Thymus (tissue), 11 donors: ENCODE data around the gene COL10A1. TPM values are rescaled to one million over a fixed set of nuclear protein-coding genes. Genes with fewer than 3 reads are reported as not detected.

Experiments used
- DNase-seq, 9 donors: peaks; one replicate each; pipeline ENCODE4 v3.0.0-alpha.2; 2013; ENCODE audit warnings: low spot score in 9 of 9, low read depth in 6 of 9, missing footprints in 1 of 9
- H3K27ac ChIP-seq, 2 donors: one replicate each; pipeline ENCODE4 v1.5.1; 2013; ENCODE audit warnings: control low read depth in 1 of 2, low read depth in 1 of 2, low read length in 1 of 2, mild to moderate bottlenecking in 1 of 2, moderate library complexity in 1 of 2
- H3K27me3 ChIP-seq, 2 donors: one replicate each; pipeline ENCODE4 v1.5.1; 2013; ENCODE audit warnings: low read length in 1 of 2; ENCODE audit not compliant: control insufficient read depth in 2 of 2, insufficient read depth in 1 of 2
- H3K36me3 ChIP-seq, 2 donors: one replicate each; pipeline ENCODE4 v1.5.1; 2013; ENCODE audit warnings: low read length in 1 of 2, mild to moderate bottlenecking in 1 of 2, moderate library complexity in 1 of 2; ENCODE audit not compliant: control insufficient read depth in 2 of 2, insufficient read depth in 2 of 2
- H3K4me1 ChIP-seq, 2 donors: one replicate each; pipeline ENCODE4 v1.5.1; 2013; ENCODE audit warnings: low read length in 2 of 2; ENCODE audit not compliant: control insufficient read depth in 2 of 2, insufficient read depth in 2 of 2
- H3K4me3 ChIP-seq, 2 donors: one replicate each; pipeline ENCODE4 v1.5.1; 2013; ENCODE audit warnings: low read length in 2 of 2, control low read depth in 1 of 2, mild to moderate bottlenecking in 1 of 2
- H3K9me3 ChIP-seq, 2 donors: one replicate each; pipeline ENCODE4 v1.5.1; 2013; ENCODE audit warnings: low read length in 1 of 2, mild to moderate bottlenecking in 1 of 2; ENCODE audit not compliant: control insufficient read depth in 2 of 2, insufficient read depth in 1 of 2
- WGBS: extraction: QIAGEN DNeasy Blood & Tissue Kit; methylation state at CpG from one replicate; pipeline ENCODE4 v1.1.7; 2013; 5-methylcytosine and 5-hydroxymethylcytosine counted together
- polyA plus RNA-seq: library from polyadenylated mRNA; stranded (reverse); fragments of 200-250 nt; gene quantifications from one replicate; pipeline ENCODE4 v1.2.3, GENCODE V29; 2013
- total RNA-seq: library from RNA; stranded (reverse); fragments of 120-200 nt; gene quantifications from one replicate; pipeline ENCODE4 v1.2.4, GENCODE V29; 2013
- donor health status: healthy.

COL10A1 gene
- total and polyA plus RNA-seq, 2 donors = 0.21 to 0.24 TPM

DNA sequence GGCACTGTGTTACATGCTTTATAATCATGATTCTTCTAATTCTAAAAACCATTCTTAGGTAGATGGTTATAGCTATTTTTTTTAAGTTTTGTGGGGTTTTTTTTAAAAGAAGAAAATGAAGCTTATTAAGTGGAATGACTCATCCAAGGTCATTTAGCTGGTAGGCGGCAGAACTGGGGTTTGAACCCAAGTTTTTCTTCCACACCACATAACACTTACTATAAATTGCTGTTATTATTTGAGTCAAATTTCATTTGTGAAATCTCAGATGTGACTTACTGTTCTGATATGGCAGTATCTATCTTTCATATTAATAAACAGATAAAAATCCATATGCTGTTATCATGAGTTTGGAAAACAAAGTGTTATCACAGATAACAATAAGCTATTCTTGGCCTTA lies 10.4 kb upstream of the COL10A1 start:
- H3K4me1 ChIP-seq = no peaks in the 10 kb centered on the region
- WGBS = 99% methylated on average over 1 of the region's 1 CpG
- H3K27me3 ChIP-seq = no peaks in the 10 kb centered on the region
- no peak overlapping the region for H3K27ac ChIP-seq
- no peaks in the 10 kb centered on the region for H3K36me3 ChIP-seq
- no peak for DNase-seq
- H3K9me3 ChIP-seq = no peaks in the 10 kb centered on the region
- no peak overlapping the region for H3K4me3 ChIP-seq

- DNase-seq = no peak
- no peak overlapping the region for H3K4me3 ChIP-seq
- no peaks in the 10 kb centered on the region for H3K27me3 ChIP-seq
- no peaks in the 10 kb centered on the region for H3K36me3 ChIP-seq
- no peaks in the 10 kb centered on the region for H3K4me1 ChIP-seq
- WGBS = 97% methylated on average over 3 of the region's 3 CpGs
- H3K27ac ChIP-seq = no peak overlapping the region
- H3K9me3 ChIP-seq = no peaks in the 10 kb centered on the region
Measured at GRCh38 chr6:116133453-116133852, 7.5 kb upstream of the COL10A1 start.

DNA sequence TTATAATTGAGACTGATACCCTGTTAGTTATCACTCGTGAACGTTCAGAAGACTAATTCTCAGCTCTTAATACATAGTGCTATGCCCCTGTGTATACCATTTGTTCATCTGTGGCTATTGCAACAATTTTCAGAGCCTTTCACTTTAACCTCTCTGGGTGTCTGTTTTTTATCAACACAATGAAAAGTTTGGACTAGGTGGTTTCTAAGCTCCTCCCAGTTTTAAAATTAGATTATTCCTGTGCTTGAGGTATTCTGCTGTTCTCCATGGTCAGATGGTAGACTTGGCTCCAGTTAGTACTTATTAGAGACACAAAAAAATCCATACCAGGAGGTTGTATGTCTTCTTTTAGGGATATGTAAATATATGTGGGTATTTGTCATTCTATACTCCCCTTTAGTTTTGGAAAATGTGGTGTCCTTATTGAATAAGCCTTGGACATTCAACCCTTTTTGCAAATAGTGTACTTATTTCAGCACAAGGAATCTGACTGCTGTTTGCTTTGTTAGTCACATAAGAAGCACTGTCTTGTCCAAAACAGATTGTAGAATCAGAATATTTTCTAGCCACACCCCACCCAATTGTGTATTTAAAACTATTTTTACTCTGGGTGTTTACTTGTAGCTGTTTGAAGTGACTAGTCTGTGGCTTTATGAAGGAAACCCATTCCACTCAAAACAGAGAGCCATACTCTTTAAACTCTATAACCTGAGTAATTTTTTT lies 2.0 kb upstream of the COL10A1 start:
- WGBS = 98% methylated on average over 2 of the region's 2 CpGs
- Histone ChIP-seq H3K4me3 (no peak overlapping the region), H3K27ac (no peak overlapping the region), H3K36me3 (peaks cover 0 to 3% of the 10 kb centered on the region in 2 donors), H3K27me3 (no peaks in the 10 kb centered on the region), H3K4me1 (no peaks in the 10 kb centered on the region), H3K9me3 (no peaks in the 10 kb centered on the region)
- no peak for DNase-seq

DNA sequence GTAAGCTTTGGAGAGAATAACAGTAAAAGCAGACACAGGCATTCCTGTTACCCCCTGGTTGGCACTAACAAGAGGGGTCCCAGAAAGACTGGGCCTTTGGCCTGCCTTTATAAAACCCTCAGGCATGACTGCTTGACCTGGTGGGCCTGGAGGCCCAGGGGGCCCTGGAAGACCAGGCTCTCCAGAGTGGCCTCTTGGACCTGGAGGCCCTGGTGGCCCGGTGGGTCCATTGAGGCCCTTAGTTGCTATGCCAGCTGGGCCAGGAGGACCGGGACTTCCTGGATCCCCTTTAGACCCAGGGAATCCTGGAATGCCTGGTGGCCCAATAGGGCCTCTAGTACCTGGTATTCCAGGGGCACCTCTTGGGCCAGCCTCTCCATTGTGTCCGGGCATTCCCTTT lies 5.5 kb downstream of the COL10A1 start:
- Histone ChIP-seq H3K27ac (no peak overlapping the region), H3K9me3 (no peaks in the 10 kb centered on the region), H3K4me1 (no peaks in the 10 kb centered on the region), H3K36me3 (no peaks in the 10 kb centered on the region), H3K4me3 (no peak overlapping the region), H3K27me3 (no peaks in the 10 kb centered on the region)
- no peak for DNase-seq
- WGBS = 96% methylated on average over 3 of the region's 3 CpGs

DNA sequence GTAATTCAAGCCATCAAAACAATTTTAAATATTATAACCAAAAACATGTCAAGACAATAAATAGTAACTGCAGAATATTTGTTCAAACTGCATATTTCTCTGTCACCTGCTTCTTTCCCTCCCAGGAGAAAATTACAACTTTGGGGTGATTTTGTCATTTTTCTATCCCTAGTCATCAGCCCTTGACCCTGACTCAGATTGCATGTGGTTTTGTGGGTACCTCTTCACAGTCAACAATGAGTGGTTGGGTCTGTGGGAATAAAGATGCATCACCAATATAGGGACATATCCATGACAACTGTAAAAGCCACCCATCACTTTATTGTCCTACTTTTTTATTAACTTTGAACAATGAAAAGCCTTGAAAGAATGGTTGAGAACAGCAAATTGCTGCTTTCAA lies 7.3 kb downstream of the COL10A1 start:
- no peak overlapping the region for H3K27ac ChIP-seq
- no peak overlapping the region for H3K4me3 ChIP-seq
- peaks cover 0 to 2% of the 10 kb centered on the region in 2 donors for H3K36me3 ChIP-seq
- no peaks in the 10 kb centered on the region for H3K4me1 ChIP-seq
- H3K9me3 ChIP-seq = no peaks in the 10 kb centered on the region
- H3K27me3 ChIP-seq = no peaks in the 10 kb centered on the region
- no peak for DNase-seq

DNA sequence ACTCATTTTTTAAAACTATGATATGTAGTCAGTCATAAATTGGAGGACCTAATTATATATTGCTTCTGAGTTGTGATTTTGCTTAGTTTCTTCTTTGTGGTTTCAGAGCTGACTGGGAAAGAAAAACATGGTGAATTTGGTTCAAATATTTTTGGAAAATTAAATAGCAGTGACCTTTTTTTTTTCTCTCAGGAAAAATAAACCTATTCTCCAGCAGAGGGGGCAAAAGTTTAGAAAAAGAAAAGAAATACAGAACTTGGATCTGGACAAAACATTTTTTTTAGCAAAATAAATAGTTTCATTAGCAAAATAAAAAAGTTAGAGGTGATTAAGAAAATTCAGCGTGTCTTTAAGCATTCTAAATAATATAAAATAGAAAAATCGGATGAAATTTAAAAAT lies 10.2 kb downstream of the COL10A1 start:
- 95% methylated on average over 2 of the region's 2 CpGs for WGBS
- H3K27ac ChIP-seq = no peak overlapping the region
- H3K36me3 ChIP-seq = peaks cover 2 to 6% of the 10 kb centered on the region in 2 donors
- no peaks in the 10 kb centered on the region for H3K9me3 ChIP-seq
- H3K4me1 ChIP-seq = no peaks in the 10 kb centered on the region
- no peaks in the 10 kb centered on the region for H3K27me3 ChIP-seq
- no peak for DNase-seq
- H3K4me3 ChIP-seq = no peak overlapping the region

GRCh38 chr6:116113386-116113785 lies 12.5 kb downstream of the COL10A1 start:
- WGBS = 95% methylated on average over 2 of the region's 2 CpGs
- Histone ChIP-seq H3K4me1 (no peaks in the 10 kb centered on the region), H3K27me3 (no peaks in the 10 kb centered on the region), H3K4me3 (no peak overlapping the region), H3K36me3 (peaks cover 3 to 6% of the 10 kb centered on the region in 2 donors), H3K9me3 (no peaks in the 10 kb centered on the region), H3K27ac (no peak overlapping the region)
- no peak for DNase-seq

DNA sequence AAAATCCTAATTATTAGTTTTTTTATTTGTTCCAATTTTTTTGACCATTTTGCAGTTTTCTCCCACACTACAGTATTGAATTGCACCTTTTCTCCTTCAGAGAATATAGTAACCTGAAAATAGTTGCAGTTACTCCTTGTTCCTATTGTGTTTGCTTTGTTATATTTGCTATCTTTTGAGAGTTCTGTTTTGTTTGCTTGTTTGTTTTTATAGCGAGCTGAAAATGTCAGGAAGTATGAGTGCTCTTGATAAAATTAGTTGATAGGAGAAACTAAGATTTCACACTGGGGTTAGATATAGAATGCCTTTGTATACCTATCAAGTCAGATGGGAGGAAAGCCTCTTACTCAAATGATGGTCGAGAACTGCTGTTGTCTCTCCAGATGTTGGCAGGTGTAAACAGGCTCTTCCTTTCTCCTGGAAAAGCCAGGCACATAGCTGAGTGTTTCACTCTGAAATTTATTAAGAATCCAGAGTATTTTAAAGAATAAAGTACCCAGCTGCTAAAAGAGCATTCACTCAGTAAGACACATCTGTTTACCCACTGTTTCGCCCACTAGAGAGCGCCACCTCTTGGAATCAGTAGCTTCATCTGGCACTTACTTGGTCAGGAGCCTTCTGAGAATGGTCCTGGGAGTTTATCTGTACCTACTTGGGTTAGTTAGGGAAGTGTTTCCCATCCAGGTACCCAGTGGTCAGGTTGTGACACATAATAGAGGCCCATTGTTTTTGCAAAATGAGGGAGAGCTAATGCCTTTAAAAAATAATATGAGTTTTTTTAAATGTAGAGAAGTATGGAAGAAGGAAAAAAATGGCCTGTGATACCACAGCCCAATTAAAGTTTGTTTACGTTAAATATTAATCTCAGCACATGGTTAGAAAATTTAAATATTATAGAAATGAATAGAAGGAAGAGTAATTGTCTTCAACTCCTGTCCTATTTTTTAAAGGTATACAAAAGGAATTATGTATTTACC lies 14.1 kb downstream of the COL10A1 start:
- Histone ChIP-seq H3K27me3 (no peaks in the 10 kb centered on the region), H3K4me1 (no peaks in the 10 kb centered on the region), H3K4me3 (no peak overlapping the region), H3K9me3 (no peaks in the 10 kb centered on the region), H3K36me3 (peaks cover 3 to 6% of the 10 kb centered on the region in 2 donors), H3K27ac (no peak overlapping the region)
- peak in 3 of 9 donors; percentile 10 to 30 (median 14) for DNase-seq
- 97% methylated on average over 5 of the region's 5 CpGs for WGBS

DNA sequence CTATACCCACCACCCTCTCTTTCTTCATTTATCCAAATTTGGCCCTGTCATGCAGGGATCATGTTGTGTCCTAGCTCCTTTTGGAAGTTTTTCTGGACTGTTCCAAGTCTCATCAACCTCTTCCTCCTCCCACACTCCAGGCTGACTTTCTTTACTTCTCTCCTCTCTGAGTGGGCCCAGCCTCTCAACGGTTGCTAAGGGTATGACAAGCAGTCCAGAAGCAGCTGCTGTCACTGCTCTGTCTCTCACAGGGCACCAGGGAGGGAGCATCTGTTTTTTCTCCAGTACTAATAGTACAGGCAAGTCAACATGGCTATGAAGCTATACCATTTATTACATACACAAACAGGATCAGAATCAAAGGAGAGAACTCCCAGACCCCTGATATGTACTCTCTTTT lies 17.1 kb downstream of the COL10A1 start:
- Histone ChIP-seq H3K9me3 (no peaks in the 10 kb centered on the region), H3K4me3 (no peak overlapping the region), H3K4me1 (peaks cover 0 to 3% of the 10 kb centered on the region in 2 donors), H3K36me3 (peaks cover 3 to 4% of the 10 kb centered on the region in 2 donors), H3K27me3 (no peaks in the 10 kb centered on the region), H3K27ac (no peak overlapping the region)
- WGBS = 97% methylated on average over 1 of the region's 1 CpG
- DNase-seq = no peak
